ENCODE data around the gene UVRAG. TPM values are rescaled to one million over a fixed set of nuclear protein-coding genes. Genes with fewer than 3 reads are reported as not detected.

UVRAG gene
- total RNA-seq, 4 donors from 2014 or later = 27.3 to 38.7 (median 33.6) TPM

DNA sequence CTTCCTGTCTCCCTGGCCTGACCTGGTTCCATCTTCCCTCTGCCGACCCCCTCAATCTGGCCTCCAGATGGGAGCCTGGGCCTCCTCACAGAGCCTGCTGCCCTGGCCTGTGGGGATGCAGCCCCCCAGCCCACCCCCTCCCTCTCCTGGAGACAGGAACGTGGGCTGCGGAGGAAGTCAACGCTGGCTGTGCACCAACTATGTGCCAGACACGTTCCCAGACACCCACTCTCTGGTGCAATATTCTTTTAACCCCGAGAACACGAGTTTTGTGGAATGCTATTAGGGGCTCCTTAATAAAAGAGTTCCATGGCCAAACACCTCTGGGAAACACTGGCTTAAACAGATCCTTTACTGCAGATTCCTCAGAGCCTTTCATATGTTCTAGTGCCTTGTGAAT lies 375.4 kb downstream of the UVRAG start:
- Histone ChIP-seq H3K4me1 (peaks cover 0 to 17% (median 0%) of the 10 kb centered on the region in 4 donors), H3K36me3 (peaks cover 0 to 14% (median 0%) of the 10 kb centered on the region in 3 donors), H3K27me3 (no peaks in the 10 kb centered on the region), H3K4me3 (no peak overlapping the region), H3K9me3 (no peaks in the 10 kb centered on the region), H3K27ac (no peak overlapping the region)
- TF ChIP-seq, protein P1, sequence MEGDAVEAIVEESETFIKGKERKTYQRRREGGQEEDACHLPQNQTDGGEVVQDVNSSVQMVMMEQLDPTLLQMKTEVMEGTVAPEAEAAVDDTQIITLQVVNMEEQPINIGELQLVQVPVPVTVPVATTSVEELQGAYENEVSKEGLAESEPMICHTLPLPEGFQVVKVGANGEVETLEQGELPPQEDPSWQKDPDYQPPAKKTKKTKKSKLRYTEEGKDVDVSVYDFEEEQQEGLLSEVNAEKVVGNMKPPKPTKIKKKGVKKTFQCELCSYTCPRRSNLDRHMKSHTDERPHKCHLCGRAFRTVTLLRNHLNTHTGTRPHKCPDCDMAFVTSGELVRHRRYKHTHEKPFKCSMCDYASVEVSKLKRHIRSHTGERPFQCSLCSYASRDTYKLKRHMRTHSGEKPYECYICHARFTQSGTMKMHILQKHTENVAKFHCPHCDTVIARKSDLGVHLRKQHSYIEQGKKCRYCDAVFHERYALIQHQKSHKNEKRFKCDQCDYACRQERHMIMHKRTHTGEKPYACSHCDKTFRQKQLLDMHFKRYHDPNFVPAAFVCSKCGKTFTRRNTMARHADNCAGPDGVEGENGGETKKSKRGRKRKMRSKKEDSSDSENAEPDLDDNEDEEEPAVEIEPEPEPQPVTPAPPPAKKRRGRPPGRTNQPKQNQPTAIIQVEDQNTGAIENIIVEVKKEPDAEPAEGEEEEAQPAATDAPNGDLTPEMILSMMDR (IDR thresholded peaks at IDR 0.05) = no peak
- TF ChIP-seq POLR2A (IDR thresholded peaks at IDR 0.05) (no peak), EP300 (IDR thresholded peaks at IDR 0.05) (no peak)
- 29 to 39% methylated on average over 7 of the region's 7 CpGs for WGBS, 2 donors
- no peak for DNase-seq (ENCODE audit: low spot score in 2 of 2)

Small RNA genes within 50 kb of the gene (small RNA-seq; reads per million reads assigned to genes)
- gene RF00019 (not detected), gene RNA5SP344 (not detected)

Other genes starting within 250 kb of the UVRAG start
- 10 to 100 TPM; 10.4 to 16.3 (median 11.7) TPM for gene MAP6, start 146.2 kb upstream of the UVRAG start, total RNA-seq
- gene MOGAT2, start 97.4 kb upstream of the UVRAG start, total RNA-seq = not detected
- 100 to 1,000 TPM in 1 of 4 donors, 10 to 100 TPM in 3; 22.9 to 194 (median 52.8) TPM for gene DGAT2, start 46.4 kb upstream of the UVRAG start, total RNA-seq

All from tibial nerve (tissue), 4 donors.